GM10266 (cell line): ENCODE measurements around the gene RANBP1.

Experiments used
- DNase-seq: peaks from one replicate; pipeline ENCODE4 v3.0.0; 2012; ENCODE audit errors: extremely low spot score
- CTCF ChIP-seq: IDR thresholded peaks from 2 replicates; pipeline ENCODE4 v1.5.1; 2012; ENCODE audit warnings: mild to moderate bottlenecking, low read depth; ENCODE audit not compliant: control insufficient read depth, insufficient read depth; ENCODE audit errors: missing control alignments

The RANBP1 gene

GRCh38 chr22:20095521-20095920 lies 20.4 kb upstream of the RANBP1 start:
- no peak for TF ChIP-seq CTCF
- DNase-seq: no peak

- no peak for TF ChIP-seq CTCF
- no peak for DNase-seq
Measured at GRCh38 chr22:20096574-20097420, 19.1 kb upstream of the RANBP1 start.

- no peak for TF ChIP-seq CTCF
- DNase-seq: no peak
Measured at GRCh38 chr22:20099099-20099711, 16.7 kb upstream of the RANBP1 start.

- TF ChIP-seq CTCF: no peak
- DNase-seq: no peak
Measured at GRCh38 chr22:20101638-20102037, 14.3 kb upstream of the RANBP1 start.

- no peak for TF ChIP-seq CTCF
- DNase-seq: no peak
Measured at GRCh38 chr22:20102203-20102780, 13.6 kb upstream of the RANBP1 start.

- TF ChIP-seq CTCF: no peak
- DNase-seq: no peak
Measured at GRCh38 chr22:20105456-20106204, 10.3 kb upstream of the RANBP1 start.
